A673 (cell line): ENCODE results near the gene CARS2.

Source experiments
- CTCF ChIP-seq: fragments of 300-800, 200-600 bp; sonication (generic); conservative IDR thresholded peaks from 2 replicates; pipeline ENCODE4 v1.5.1; 2017; ENCODE audit warnings: low read depth, mild to moderate bottlenecking, antibody characterized with exemption, low read length, moderate library complexity, mixed read lengths
- EZH2 ChIP-seq: fragments of 200-600 bp; sonication (generic); IDR thresholded peaks from 2 replicates; pipeline ENCODE4 v1.6.1; 2017; ENCODE audit warnings: borderline replicate concordance, low read depth, mild to moderate bottlenecking, mixed read lengths, antibody characterized with exemption, low read length; ENCODE audit not compliant: poor library complexity, severe bottlenecking

- no peak for TF ChIP-seq CTCF
- TF ChIP-seq EZH2: no peak
These were observed 18.2 kb downstream of the CARS2 start for GRCh38 chr13:110687736-110688135.
